K562 (cell line): Measurements from ENCODE around the gene NAALAD2. TPM values are rescaled to one million over a fixed set of nuclear protein-coding genes. Genes with fewer than 3 reads are reported as not detected.

Experiments
- ATAC-seq: fragments of 200-7000 bp; cut with Tn5 transposase; 3 replicates; pipeline ENCODE4 v1.9.1; 2020; ENCODE audit warnings: moderate library complexity
- BruUV-seq: library from RNA; stranded (reverse); fragments of 400-500 nt; replicated peaks from 2 replicates; lab custom pipeline; 2021; lab: Mats Ljungman, UMichigan
- CTCF ChIA-PET: fragments of 300-600 bp; formaldehyde crosslinking; extraction: SDS; loops from one replicate; lab custom pipeline; 2021; ENCODE audit warnings: low intra/inter-chr PET ratio; lab: Yijun Ruan, JAX
- POLR2A ChIA-PET: fragments of 300-600, 350-650 bp; sonication (Branson Sonifier 250); formaldehyde crosslinking; extraction: SDS; loops from one replicate; lab custom pipeline; 2021; ENCODE audit warnings: antibody characterized with exemption, inconsistent platforms; lab: Yijun Ruan, JAX
- DNase-seq, 4 experiments: peaks; one replicate each; pipeline versions ENCODE4 v3.0.0 to v3.0.0-alpha.2; 2011 to 2018; ENCODE audit warnings: low spot score in 3 of 4, mixed read lengths in 3 of 4; ENCODE audit errors: extremely low read depth in 1 of 4
- FAIRE-seq: peaks from 2 replicates; lab custom pipeline; 2011; peaks lifted over from hg19 to GRCh38; lab: Jason Lieb, UNC
- H2AFZ ChIP-seq: 2 replicates; pipeline ENCODE4 v1.6.0; 2011; ENCODE audit warnings: low read depth, low read length, control low read depth, inconsistent platforms
- H3K27ac ChIP-seq: fragments of 200-600 bp; 3 replicates; pipeline ENCODE4 v1.8.0; 2011; ENCODE audit warnings: low read depth, mild to moderate bottlenecking, control low read depth, inconsistent platforms, low read length, moderate library complexity, mixed read lengths; ENCODE audit errors: extremely low read depth
- H3K27me3 ChIP-seq, 2 experiments: fragments of 300-600 bp in 1 of 2; 2 replicates in 1 of 2; 3 replicates in 1 of 2; pipeline versions ENCODE4 v1.6.0 to v1.8.0; 2011; ENCODE audit warnings: inconsistent platforms in 2 of 2, low read length in 2 of 2, mild to moderate bottlenecking in 1 of 2, mixed read lengths in 1 of 2, moderate library complexity in 1 of 2; ENCODE audit not compliant: control insufficient read depth in 2 of 2, insufficient read depth in 2 of 2
- H3K36me3 ChIP-seq: fragments of 300-600 bp; 3 replicates; pipeline ENCODE4 v1.8.0; 2011; ENCODE audit warnings: mild to moderate bottlenecking, low read length, inconsistent platforms; ENCODE audit not compliant: control insufficient read depth, insufficient read depth
- H3K4me1 ChIP-seq, 2 experiments: fragments of 200-600 bp in 1 of 2; replicated peaks in 1 of 2; 2 replicates in 1 of 2; 3 replicates in 1 of 2; pipeline versions ENCODE4 v1.5.1 to v1.8.0; 2011; ENCODE audit warnings: inconsistent platforms in 2 of 2, low read length in 2 of 2, mild to moderate bottlenecking in 1 of 2, mixed read lengths in 1 of 2, moderate library complexity in 1 of 2; ENCODE audit not compliant: control insufficient read depth in 2 of 2, insufficient read depth in 2 of 2
- H3K4me2 ChIP-seq: 2 replicates; pipeline ENCODE4 v1.6.1; 2011; ENCODE audit warnings: low read length, control low read depth, inconsistent platforms, mixed read lengths; ENCODE audit not compliant: insufficient read depth
- H3K4me3 ChIP-seq: fragments of 200-600 bp; sonication (generic), shearing (Covaris generic); 2 replicates; pipeline ENCODE4 v1.5.1; 2016; ENCODE audit warnings: control low read depth, inconsistent platforms
- H3K79me2 ChIP-seq: fragments of 200-600 bp; 3 replicates; pipeline ENCODE4 v1.8.0; 2011; ENCODE audit warnings: low read length, inconsistent platforms; ENCODE audit not compliant: control insufficient read depth, insufficient read depth
- H3K9ac ChIP-seq, 2 experiments: 2 replicates each; pipeline versions ENCODE4 v1.6.0 to v1.6.1; 2011; ENCODE audit warnings: low read depth in 2 of 2, low read length in 2 of 2, control low read depth in 1 of 2, inconsistent platforms in 1 of 2, mild to moderate bottlenecking in 1 of 2, mixed read lengths in 1 of 2; ENCODE audit not compliant: insufficient read depth in 1 of 2
- H3K9me1 ChIP-seq: one replicate; pipeline ENCODE4 v1.6.0; 2011; ENCODE audit warnings: inconsistent platforms, mild to moderate bottlenecking, low read length, moderate library complexity; ENCODE audit not compliant: control insufficient read depth, insufficient read depth
- H3K9me3 ChIP-seq: replicated peaks from 2 replicates; pipeline ENCODE4 v1.5.1; 2011; ENCODE audit warnings: low read depth, low read length, inconsistent platforms; ENCODE audit not compliant: control insufficient read depth, insufficient read depth
- H4K20me1 ChIP-seq: replicated peaks from 2 replicates; pipeline ENCODE4 v1.6.1; 2011; ENCODE audit warnings: low read length, inconsistent platforms, mixed read lengths; ENCODE audit not compliant: control insufficient read depth, insufficient read depth
- CXXC5 ChIP-seq: fragments of 250-450 bp; sonication (Bioruptor Pico); IDR thresholded peaks from 2 replicates; pipeline ENCODE4 v1.8.0; 2022; ENCODE audit warnings: inconsistent platforms, mild to moderate bottlenecking, moderate library complexity
- ELF1 ChIP-seq: fragments of 200-800 bp; sonication (Bioruptor generic); IDR thresholded peaks from 2 replicates; pipeline ENCODE4 v1.6.1; 2016; ENCODE audit warnings: missing genetic modification characterization, missing compliant biosample characterization
- HMG20A ChIP-seq: fragments of 450-650 bp; formaldehyde crosslinking; conservative IDR thresholded peaks from 2 replicates; pipeline ENCODE4 v1.4.0; 2020; ENCODE audit warnings: mild to moderate bottlenecking, mixed read lengths
- PHTF2 ChIP-seq: fragments of 250-450 bp; sonication (Bioruptor Pico); IDR thresholded peaks from 2 replicates; pipeline ENCODE4 v1.5.0; 2021; ENCODE audit warnings: mild to moderate bottlenecking
- RHOXF2B ChIP-seq: fragments of 250-450 bp; sonication (Bioruptor Pico); conservative IDR thresholded peaks from 2 replicates; pipeline ENCODE4 v1.5.1; 2021
- SP1 ChIP-seq: sonication (generic); formaldehyde crosslinking; IDR thresholded peaks from 2 replicates; pipeline ENCODE4 v1.8.1; 2022; ENCODE audit warnings: mild to moderate bottlenecking, missing genetic modification reagents
- SP2 ChIP-seq: IDR thresholded peaks from 2 replicates; pipeline ENCODE4 v1.6.1; 2011; ENCODE audit warnings: mild to moderate bottlenecking, low read depth, low read length, moderate library complexity; ENCODE audit not compliant: poor library complexity, severe bottlenecking; ENCODE audit errors: extremely low read depth
- ZBTB40 ChIP-seq, 2 experiments: fragments of 450-650 bp in 1 of 2; sonication (generic) in 1 of 2; formaldehyde crosslinking in 1 of 2; IDR thresholded peaks; 2 replicates each; pipeline versions ENCODE4 v1.7.1 to v1.9.0; 2016 to 2022; ENCODE audit warnings: inconsistent platforms in 1 of 2, mild to moderate bottlenecking in 1 of 2, missing genetic modification reagents in 1 of 2
- ZNF24 ChIP-seq: fragments of 450-650 bp; IDR thresholded peaks from 2 replicates; pipeline ENCODE4 v1.6.1; 2016
- WGBS: fragments of 100-300 bp; shearing (Covaris generic); methylation state at CpG from one replicate; pipeline ENCODE4 v1.1.6; 2016; ENCODE audit warnings: low coverage, mixed read lengths; ENCODE audit not compliant: insufficient coverage; ENCODE audit errors: missing lambda C conversion rate; 5-methylcytosine and 5-hydroxymethylcytosine counted together
- in situ Hi-C: fragments of 300-500 bp; cut with MboI; formaldehyde crosslinking; loops from 4 replicates; pipeline ENCODE4 v1.15.0; 2018; ENCODE audit warnings: inconsistent platforms, mixed read lengths
- intact Hi-C: fragments of 100-400 bp; cut with micrococcal nuclease; formaldehyde crosslinking; loops from 2 replicates; pipeline ENCODE4 v1.14.2; 2022
- polyA plus RNA-seq, 8 experiments: library from polyadenylated mRNA; depleted of rRNA in 4 of 8; stranded (reverse) in 5 of 8; unstranded in 3 of 8; fragments of >200 nt; fragmentation: Nextera tagmentation in 2 of 8; fragmentation: Illumina TruSeq in 1 of 8; extraction: Ambion mirVana in 2 of 8; extraction: Trizol in 1 of 8; gene quantifications; 2 replicates each; pipeline versions ENCODE4 v1.2.1 to v1.2.3, GENCODE V29; 2011 to 2014; ENCODE audit warnings: inconsistent platforms in 1 of 8, missing spikeins in 1 of 8
- total RNA-seq, 7 experiments: library from RNA; depleted of rRNA in 6 of 7; stranded (reverse); fragments of >200 nt in 6 of 7; fragmentation: Illumina TruSeq in 2 of 7; extraction: Trizol in 2 of 7; gene quantifications; 2 replicates each; pipeline versions ENCODE4 v1.2.1 to v1.2.3, GENCODE V29; 2011 to 2021; ENCODE audit warnings: low replicate concordance in 1 of 7

NAALAD2 gene
- total and polyA plus RNA-seq, 9 of the 15 experiments (the other 6 are each of a cell fraction or from before 2014, with no cell fraction given): 0.05 to 0.24 (median 0.12) TPM

GRCh38 chr11:90178751-90179150, 44.3 kb downstream of the NAALAD2 start:
- DNase-seq (no peak), FAIRE-seq (no peak), ATAC-seq (no peak)
- Histone ChIP-seq H3K4me1 (no peaks in the 10 kb centered on the region), H2AFZ (no peak overlapping the region), H3K9me1 (no peaks in the 10 kb centered on the region), H3K9ac (no peak overlapping the region), H3K27ac (no peak overlapping the region), H3K4me2 (no peak overlapping the region), H3K79me2 (no peaks in the 10 kb centered on the region), H3K27me3 (no peaks in the 10 kb centered on the region), H3K36me3 (no peaks in the 10 kb centered on the region), H4K20me1 (no peaks in the 10 kb centered on the region), H3K4me3 (no peak overlapping the region), H3K9me3 (no peaks in the 10 kb centered on the region)
- in situ Hi-C loops (no loop called here), intact Hi-C loops (no loop called here)
- no TSS peak for BruUV-seq
- CTCF ChIA-PET: no interaction called here
- POLR2A ChIA-PET: no interaction called here
- TF ChIP-seq ELF1: no peak
- TF ChIP-seq SP2: no peak
- no peak for TF ChIP-seq ZNF24
- no peak for TF ChIP-seq ZBTB40 (IDR thresholded peaks at IDR 0.05)
- no peak for TF ChIP-seq ZBTB40 (CRISPR knock-in tag; IDR thresholded peaks at IDR 0.05)
- no peak for TF ChIP-seq PHTF2 (CRISPR knock-in tag)
- no peak for TF ChIP-seq SP1 (CRISPR knock-in tag)
- no peak for TF ChIP-seq HMG20A (CRISPR knock-in tag)
- TF ChIP-seq CXXC5 (CRISPR knock-in tag): no peak
- TF ChIP-seq RHOXF2B (CRISPR knock-in tag): no peak
- 3% methylated on average over 2 of the region's 2 CpGs for WGBS
